ENCODE results near the gene PDCD7.
A peak's percentile ranks its signal among the peaks of the same experiment; 100 is the strongest.

Gene PDCD7

DNA sequence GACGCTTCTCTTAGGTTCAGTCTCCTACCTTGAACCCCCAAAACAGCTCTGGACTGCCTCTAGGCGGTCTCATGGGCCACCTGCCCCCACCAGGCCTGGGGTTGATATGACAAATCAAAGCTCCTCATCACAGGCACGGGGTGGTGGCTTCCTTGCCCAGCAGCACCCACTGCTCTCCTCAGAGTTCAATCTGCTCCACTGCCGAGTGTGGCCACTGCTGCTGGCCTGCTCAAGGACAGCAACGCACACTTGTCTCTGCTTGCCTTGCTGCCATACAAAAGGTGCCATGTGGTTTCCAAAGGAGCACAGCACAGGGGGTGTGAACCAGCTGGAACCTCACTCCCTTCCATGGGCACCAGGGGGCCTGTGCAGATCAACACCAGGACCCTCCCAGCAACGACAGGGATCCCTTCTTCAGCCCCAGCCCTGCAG is 46.9 kb downstream of the PDCD7 start:
- Histone ChIP-seq H3K9me2 (replicated peaks; ENCODE audit: low read depth, low read length) (no peaks in the 10 kb centered on the region), H3K36me3 (ENCODE audit: insufficient read depth, low read length) (no peaks in the 10 kb centered on the region), H3K9ac (ENCODE audit: low read depth, low read length, poor library complexity, severe bottlenecking) (no peak overlapping the region), H3K27me3 (ENCODE audit: insufficient read depth, low read length, poor library complexity, severe bottlenecking) (no peaks in the 10 kb centered on the region), H2AFZ (ENCODE audit: low read length) (no peak overlapping the region), H3K4me3 (ENCODE audit: low read length, poor library complexity, severe bottlenecking) (no peak overlapping the region), H4K20me1 (ENCODE audit: insufficient read depth, low read length, poor library complexity, severe bottlenecking) (no peaks in the 10 kb centered on the region), H3K9me3 (ENCODE audit: insufficient read depth, low read depth, low read length) (no peaks in the 10 kb centered on the region), H3K79me2 (ENCODE audit: insufficient read depth, low read length) (no peaks in the 10 kb centered on the region), H3K4me1 (ENCODE audit: insufficient read depth, low read length, poor library complexity, severe bottlenecking) (peaks cover 15% of the 10 kb centered on the region), H3F3A (ENCODE audit: low read depth) (no peaks in the 10 kb centered on the region), H3K4me2 (ENCODE audit: low read depth, low read length, poor library complexity, severe bottlenecking) (no peak overlapping the region)
- no peak for TF ChIP-seq EZH2phosphoT487 (IDR thresholded peaks at IDR 0.05; ENCODE audit: borderline replicate concordance)
- peak; percentile 47 for TF ChIP-seq CTCF (conservative IDR thresholded peaks at IDR 0.05; ENCODE audit: low read length)

DNA sequence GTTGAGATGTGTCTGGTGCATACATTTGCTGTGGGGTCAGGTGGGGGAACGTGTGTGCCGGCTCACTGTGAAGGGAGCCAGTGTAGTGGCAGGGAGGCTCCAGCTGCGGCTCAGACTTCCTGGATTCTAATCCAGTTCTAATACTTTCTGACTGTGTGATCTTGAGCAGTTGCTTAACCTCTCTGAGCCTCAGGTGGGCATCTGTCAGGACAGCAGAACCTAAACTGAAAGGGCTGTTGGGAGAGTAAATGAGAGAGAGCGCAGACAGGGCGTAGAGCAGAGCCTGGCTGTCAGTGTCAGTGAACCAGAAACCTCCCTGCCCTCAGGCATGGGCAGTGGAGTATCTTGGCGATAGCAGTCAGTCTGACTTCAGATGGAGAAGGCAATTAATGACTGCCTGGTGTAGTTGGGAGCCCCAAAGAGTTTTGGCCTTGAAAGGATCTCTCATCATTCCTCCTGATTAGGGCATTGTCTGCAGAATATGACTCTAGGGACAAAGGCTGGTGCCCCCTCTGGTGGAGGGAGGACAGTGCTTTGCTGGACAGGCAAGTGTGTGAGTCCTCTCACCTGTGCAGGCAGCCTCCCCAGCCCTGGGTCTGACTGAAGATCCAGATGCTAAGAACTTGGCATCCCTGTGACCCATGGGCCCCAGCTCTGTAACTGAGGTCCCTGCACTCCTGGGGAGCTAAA is 47.5 kb downstream of the PDCD7 start:
- Histone ChIP-seq H3K79me2 (ENCODE audit: insufficient read depth, low read length) (no peaks in the 10 kb centered on the region), H2AFZ (ENCODE audit: low read length) (peak overlapping the region; percentile 61; the same call in 1 of the 2 replicates), H3K9ac (ENCODE audit: low read depth, low read length, poor library complexity, severe bottlenecking) (no peak overlapping the region), H3K4me3 (ENCODE audit: low read length, poor library complexity, severe bottlenecking) (no peak overlapping the region), H3F3A (ENCODE audit: low read depth) (no peaks in the 10 kb centered on the region), H3K4me2 (ENCODE audit: low read depth, low read length, poor library complexity, severe bottlenecking) (no peak overlapping the region), H3K27me3 (ENCODE audit: insufficient read depth, low read length, poor library complexity, severe bottlenecking) (no peaks in the 10 kb centered on the region), H4K20me1 (ENCODE audit: insufficient read depth, low read length, poor library complexity, severe bottlenecking) (no peaks in the 10 kb centered on the region), H3K4me1 (ENCODE audit: insufficient read depth, low read length, poor library complexity, severe bottlenecking) (peaks cover 20% of the 10 kb centered on the region), H3K9me3 (ENCODE audit: insufficient read depth, low read depth, low read length) (no peaks in the 10 kb centered on the region), H3K36me3 (ENCODE audit: insufficient read depth, low read length) (no peaks in the 10 kb centered on the region), H3K9me2 (replicated peaks; ENCODE audit: low read depth, low read length) (no peaks in the 10 kb centered on the region)
- TF ChIP-seq EZH2phosphoT487 (IDR thresholded peaks at IDR 0.05; ENCODE audit: borderline replicate concordance), result no peak
- peak; percentile 71 for TF ChIP-seq CTCF (conservative IDR thresholded peaks at IDR 0.05; ENCODE audit: low read length)

GRCh38 chr15:65085207-65085753 is 48.3 kb downstream of the PDCD7 start:
- H3K9me2 ChIP-seq (replicated peaks; ENCODE audit: low read depth, low read length), result no peaks in the 10 kb centered on the region
- TF ChIP-seq CTCF (conservative IDR thresholded peaks at IDR 0.05; ENCODE audit: low read length), result no peak
- TF ChIP-seq EZH2phosphoT487 (IDR thresholded peaks at IDR 0.05; ENCODE audit: borderline replicate concordance), result no peak
- H3K9ac ChIP-seq (ENCODE audit: low read depth, low read length, poor library complexity, severe bottlenecking), result no peak overlapping the region
- H3K4me3 ChIP-seq (ENCODE audit: low read length, poor library complexity, severe bottlenecking), result no peak overlapping the region
- H3K36me3 ChIP-seq (ENCODE audit: insufficient read depth, low read length), result no peaks in the 10 kb centered on the region
- no peaks in the 10 kb centered on the region for H4K20me1 ChIP-seq (ENCODE audit: insufficient read depth, low read length, poor library complexity, severe bottlenecking)
- no peak overlapping the region for H3K4me2 ChIP-seq (ENCODE audit: low read depth, low read length, poor library complexity, severe bottlenecking)
- no peaks in the 10 kb centered on the region for H3K9me3 ChIP-seq (ENCODE audit: insufficient read depth, low read depth, low read length)
- H3F3A ChIP-seq (ENCODE audit: low read depth), result no peaks in the 10 kb centered on the region
- no peaks in the 10 kb centered on the region for H3K79me2 ChIP-seq (ENCODE audit: insufficient read depth, low read length)
- H3K4me1 ChIP-seq (ENCODE audit: insufficient read depth, low read length, poor library complexity, severe bottlenecking), result peaks cover 23% of the 10 kb centered on the region
- H2AFZ ChIP-seq (ENCODE audit: low read length), result no peak overlapping the region
- no peaks in the 10 kb centered on the region for H3K27me3 ChIP-seq (ENCODE audit: insufficient read depth, low read length, poor library complexity, severe bottlenecking)

Measured in Loucy (cell line).